Common myeloid progenitor, CD34-positive (primary cell): ENCODE results near the gene KDM4C.

Experiments
- CTCF ChIA-PET: fragments of 350-600 bp; sonication (Branson Sonifier 250); formaldehyde crosslinking; loops from one replicate; lab custom pipeline; 2021; ENCODE audit warnings: antibody characterized with exemption; lab: Charles Lee
- POLR2A ChIA-PET: fragments of 350-600 bp; sonication (Branson Sonifier 250); formaldehyde crosslinking; loops from one replicate; lab custom pipeline; 2021; ENCODE audit warnings: antibody characterized with exemption; lab: Charles Lee
- DNase-seq, 3 donors: peaks; one replicate each; pipeline versions ENCODE4 v3.0.0 to v3.0.0-alpha.2; 2013
- H3K27ac ChIP-seq, 2 experiments: 1 replicate in 1 of 2; 2 replicates in 1 of 2; pipeline ENCODE4 v1.7.0; 2013; ENCODE audit warnings: inconsistent platforms in 2 of 2, low read length in 2 of 2, mild to moderate bottlenecking in 2 of 2, low read depth in 1 of 2, moderate library complexity in 1 of 2; ENCODE audit not compliant: severe bottlenecking in 2 of 2, insufficient read depth in 1 of 2, poor library complexity in 1 of 2
- H3K27me3 ChIP-seq, 5 experiments: replicated peaks in 2 of 5; 1 replicate in 3 of 5; 2 replicates in 2 of 5; pipeline versions ENCODE4 v1.6.1 to v1.7.0; 2013; ENCODE audit warnings: low read length in 4 of 5, mild to moderate bottlenecking in 2 of 5, moderate library complexity in 2 of 5, inconsistent platforms in 1 of 5; ENCODE audit not compliant: insufficient read depth in 5 of 5, control insufficient read depth in 4 of 5
- H3K36me3 ChIP-seq, 4 experiments: 1 replicate in 2 of 4; 2 replicates in 2 of 4; pipeline versions ENCODE4 v1.6.1 to v1.7.0; 2013; ENCODE audit warnings: low read length in 3 of 4, control low read depth in 1 of 4, mild to moderate bottlenecking in 1 of 4; ENCODE audit not compliant: control insufficient read depth in 4 of 4, insufficient read depth in 4 of 4
- H3K4me1 ChIP-seq, 4 experiments: 1 replicate in 3 of 4; 2 replicates in 1 of 4; pipeline versions ENCODE4 v1.6.1 to v1.7.1; 2013; ENCODE audit warnings: low read length in 3 of 4, mild to moderate bottlenecking in 3 of 4, control low read depth in 1 of 4, inconsistent platforms in 1 of 4, moderate library complexity in 1 of 4; ENCODE audit not compliant: control insufficient read depth in 4 of 4, insufficient read depth in 4 of 4; ENCODE audit errors: control extremely low read depth in 1 of 4
- H3K4me3 ChIP-seq, 7 experiments: 1 replicate in 4 of 7; 2 replicates in 3 of 7; pipeline versions ENCODE4 v1.5.1 to v1.7.0; 2013; ENCODE audit warnings: mild to moderate bottlenecking in 7 of 7, low read length in 6 of 7, moderate library complexity in 6 of 7, inconsistent platforms in 2 of 7, low read depth in 2 of 7, control low read depth in 1 of 7; ENCODE audit not compliant: insufficient read depth in 4 of 7, control insufficient read depth in 1 of 7; ENCODE audit errors: extremely low read depth in 1 of 7
- H3K9me3 ChIP-seq, 5 experiments: 1 replicate in 4 of 5; 2 replicates in 1 of 5; pipeline versions ENCODE4 v1.6.1 to v1.7.1; 2013; ENCODE audit warnings: low read length in 4 of 5, mild to moderate bottlenecking in 2 of 5, inconsistent platforms in 1 of 5, low read depth in 1 of 5, moderate library complexity in 1 of 5; ENCODE audit not compliant: control insufficient read depth in 4 of 5, insufficient read depth in 2 of 5; ENCODE audit errors: control extremely low read depth in 1 of 5
- WGBS: methylation state at CpG from one replicate; pipeline ENCODE4 v1.1.5; 2013; ENCODE audit not compliant: insufficient coverage; 5-methylcytosine and 5-hydroxymethylcytosine counted together

Gene KDM4C

DNA sequence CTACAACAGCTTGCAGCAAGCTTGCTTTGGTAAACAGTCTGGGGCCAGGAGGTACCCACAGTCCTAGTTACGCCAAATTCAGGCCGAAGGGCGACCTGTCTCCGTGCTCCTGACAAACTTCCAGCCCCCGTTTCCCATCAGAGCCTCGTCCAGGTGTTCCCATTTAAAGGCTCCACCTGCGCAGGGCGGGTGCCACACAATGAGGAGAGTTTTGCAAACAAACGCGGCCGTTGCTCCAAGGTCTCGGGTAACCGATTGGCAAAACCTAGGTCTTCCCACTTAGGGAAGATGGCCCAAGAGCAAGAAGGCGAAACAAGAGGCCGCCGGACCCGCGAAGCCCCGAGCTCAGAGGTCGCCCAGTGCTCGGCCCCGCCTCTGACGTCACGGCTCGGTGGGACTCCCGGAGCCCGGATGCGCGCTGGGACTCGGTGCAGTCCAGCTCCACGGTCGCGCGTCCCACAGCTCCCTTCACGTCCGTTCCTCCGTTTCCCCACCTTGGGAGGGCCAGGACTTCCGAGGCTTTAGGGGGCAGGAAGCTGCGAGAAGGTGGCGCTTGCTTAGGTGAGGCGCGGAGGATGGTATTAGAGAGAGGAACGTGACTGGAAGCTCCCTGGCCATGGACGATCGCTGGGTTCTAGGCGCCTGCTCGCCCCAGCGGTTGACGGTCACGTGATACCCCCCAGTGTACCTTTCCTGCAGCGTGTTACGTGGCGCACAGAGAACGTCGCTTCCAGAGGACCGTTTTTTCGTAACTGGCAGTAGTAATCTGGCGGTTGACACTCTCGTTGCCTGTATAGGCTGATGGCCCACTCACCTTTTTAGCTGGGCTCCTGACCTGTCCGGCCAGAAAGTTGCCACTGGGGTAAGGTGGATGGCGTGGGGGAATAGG is 41.8 kb upstream of the KDM4C start:
- 20% methylated on average over 60 of the region's 61 CpGs for WGBS
- POLR2A ChIA-PET, result interaction anchor here (0.6 kb wide), 2 partner anchors 12 to 70 kb away, joined by 3 read pairs; partner anchors contain the start of gene GLDC
- no peaks in the 10 kb centered on the region for H3K36me3 ChIP-seq
- peak overlapping the region; percentile 18 to 89 (median 66) for H3K4me3 ChIP-seq
- DNase-seq, result peak; percentile 51 to 77 (median 54)
- peaks cover 0 to 4% (median 0%) of the 10 kb centered on the region in 5 experiments for H3K27me3 ChIP-seq
- H3K4me1 ChIP-seq, result peaks cover 0 to 13% (median 5%) of the 10 kb centered on the region in 4 experiments
- no peak overlapping the region for H3K27ac ChIP-seq
- H3K9me3 ChIP-seq, result no peaks in the 10 kb centered on the region
- CTCF ChIA-PET, result interaction anchor here (1.0 to 1.1 kb wide), 2 partner anchors 16 to 28 kb away, joined by 3 read pairs; no protein-coding TSS in a partner anchor

DNA sequence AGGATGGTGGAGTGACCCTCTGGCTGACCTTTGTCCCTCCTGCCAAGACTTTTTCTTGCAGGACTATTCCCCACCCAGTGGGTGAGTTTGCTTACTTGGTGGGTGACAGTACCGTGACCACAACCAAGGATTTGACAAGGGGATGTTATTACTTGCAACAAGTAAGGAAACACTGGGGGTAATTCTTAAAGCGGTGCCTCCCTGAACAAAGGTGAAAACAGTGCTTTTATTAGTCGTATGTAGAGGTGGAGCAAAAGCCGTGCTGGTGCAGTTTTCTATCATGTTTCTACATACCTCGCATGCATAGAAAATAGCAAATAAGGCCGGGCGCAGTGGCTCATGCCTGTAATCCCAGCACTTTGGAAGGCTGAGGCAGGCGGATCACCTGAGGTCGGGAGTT is 41.0 kb upstream of the KDM4C start:
- 90% methylated on average over 8 of the region's 9 CpGs for WGBS
- peak overlapping the region in 3 of 7 experiments; percentile 71 to 89 (median 77) for H3K4me3 ChIP-seq
- CTCF ChIA-PET, result interaction anchor here (1.0 kb wide), 1 partner anchor 29 kb away, joined by 3 read pairs; no protein-coding TSS in a partner anchor

DNA sequence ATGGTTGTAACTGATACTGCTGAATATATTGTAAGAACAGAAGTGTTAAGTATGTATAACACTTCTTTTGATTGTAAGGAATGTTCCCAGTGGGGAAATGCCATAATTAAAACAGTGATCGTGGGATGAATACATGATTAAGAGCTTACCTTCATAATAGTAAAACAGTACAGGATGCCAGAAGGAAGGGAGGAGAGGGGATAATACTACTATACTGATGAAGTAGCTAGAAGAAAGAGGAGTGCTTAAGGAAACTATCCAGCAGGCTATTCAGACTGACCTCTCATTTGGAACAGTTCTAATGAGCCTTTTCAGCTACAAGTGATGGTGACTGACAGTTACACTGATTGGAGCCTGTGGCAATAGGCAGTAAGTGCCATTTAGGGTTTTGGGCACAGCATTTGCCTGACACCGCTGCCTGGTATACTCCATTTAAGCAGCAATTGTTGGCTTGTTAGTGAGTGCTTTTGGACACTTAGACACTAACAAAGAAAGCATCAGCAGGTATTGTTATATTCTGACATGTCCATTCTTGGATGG is 33.8 kb upstream of the KDM4C start:
- H3K36me3 ChIP-seq, result no peaks in the 10 kb centered on the region
- H3K4me3 ChIP-seq, result no peak overlapping the region
- no peaks in the 10 kb centered on the region for H3K4me1 ChIP-seq
- no peak for DNase-seq
- no peaks in the 10 kb centered on the region for H3K9me3 ChIP-seq
- no peak overlapping the region for H3K27ac ChIP-seq
- CTCF ChIA-PET, result interaction anchor here (0.6 kb wide), 1 partner anchor 27 kb away, joined by 3 read pairs; no protein-coding TSS in a partner anchor
- POLR2A ChIA-PET, result no interaction called here
- H3K27me3 ChIP-seq, result no peaks in the 10 kb centered on the region
- WGBS, result 100% methylated on average over 1 of the region's 2 CpGs

More for the DNA sequence above, 41.0 kb upstream of the KDM4C start:
- Histone ChIP-seq H3K27me3 (peaks cover 0 to 4% (median 0%) of the 10 kb centered on the region in 5 experiments), H3K9me3 (no peaks in the 10 kb centered on the region), H3K4me1 (peaks cover 0 to 13% (median 5%) of the 10 kb centered on the region in 4 experiments), H3K36me3 (no peaks in the 10 kb centered on the region), H3K27ac (no peak overlapping the region)
- POLR2A ChIA-PET, result interaction anchor here (0.6 kb wide), 2 partner anchors 13 to 71 kb away, joined by 3 read pairs; partner anchors contain the start of gene GLDC
- no peak for DNase-seq

DNA sequence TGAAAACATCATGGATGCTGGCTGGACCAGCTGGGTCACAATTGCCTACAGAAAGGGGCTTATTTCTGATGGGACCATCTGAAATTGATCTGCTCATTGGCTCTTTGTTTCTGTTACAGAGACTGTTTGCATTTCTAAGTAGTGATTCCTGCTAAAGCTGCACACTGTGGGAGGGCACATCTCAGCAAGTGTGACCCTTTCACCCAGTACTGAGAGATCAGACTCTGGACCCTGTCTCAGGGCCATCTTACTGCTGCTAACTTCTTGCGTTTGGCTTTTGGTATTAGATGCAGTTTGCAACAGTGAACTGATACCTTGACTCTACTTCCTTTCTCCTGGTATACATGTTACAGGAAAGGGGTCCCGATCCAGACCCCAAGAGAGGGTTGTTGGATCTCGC is 24.5 kb upstream of the KDM4C start:
- WGBS, result 91% methylated on average over 1 of the region's 3 CpGs
- Histone ChIP-seq H3K4me1 (no peaks in the 10 kb centered on the region), H3K27me3 (no peaks in the 10 kb centered on the region), H3K4me3 (no peak overlapping the region), H3K9me3 (no peaks in the 10 kb centered on the region), H3K27ac (no peak overlapping the region), H3K36me3 (no peaks in the 10 kb centered on the region)
- DNase-seq, result no peak
- ChIA-PET POLR2A (no interaction called here), CTCF (interaction anchor here (0.6 to 1.6 kb wide), 2 partner anchors 17 to 148 kb away, joined by 4 read pairs; no protein-coding TSS in a partner anchor)

DNA sequence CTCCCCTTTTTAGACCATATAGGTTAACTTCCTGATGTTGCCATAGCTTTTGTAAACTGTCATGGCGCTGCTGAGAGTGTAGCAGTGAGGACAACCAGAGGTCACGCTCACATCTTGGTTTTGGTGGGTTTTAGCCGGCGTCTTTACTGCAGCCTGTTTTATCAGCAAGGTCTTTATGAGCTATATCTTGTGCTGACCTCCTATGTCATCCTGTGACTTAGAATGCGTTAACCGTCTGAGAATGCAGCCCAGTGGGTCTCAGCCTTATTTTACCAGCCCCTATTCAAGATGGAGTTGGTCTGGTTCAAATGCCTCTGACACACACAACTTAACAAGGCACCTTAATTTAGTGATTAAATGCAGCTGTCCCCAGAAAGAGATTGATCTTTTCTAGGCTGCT is 23.9 kb upstream of the KDM4C start:
- no peaks in the 10 kb centered on the region for H3K9me3 ChIP-seq
- CTCF ChIA-PET, result interaction anchor here (0.6 kb wide), 1 partner anchor 19 kb away, joined by 4 read pairs; no protein-coding TSS in a partner anchor
- H3K27me3 ChIP-seq, result no peaks in the 10 kb centered on the region
- H3K4me1 ChIP-seq, result no peaks in the 10 kb centered on the region
- H3K27ac ChIP-seq, result no peak overlapping the region
- no peak overlapping the region for H3K4me3 ChIP-seq
- H3K36me3 ChIP-seq, result no peaks in the 10 kb centered on the region
- POLR2A ChIA-PET, result no interaction called here
- 87% methylated on average over 6 of the region's 6 CpGs for WGBS
- no peak for DNase-seq

DNA sequence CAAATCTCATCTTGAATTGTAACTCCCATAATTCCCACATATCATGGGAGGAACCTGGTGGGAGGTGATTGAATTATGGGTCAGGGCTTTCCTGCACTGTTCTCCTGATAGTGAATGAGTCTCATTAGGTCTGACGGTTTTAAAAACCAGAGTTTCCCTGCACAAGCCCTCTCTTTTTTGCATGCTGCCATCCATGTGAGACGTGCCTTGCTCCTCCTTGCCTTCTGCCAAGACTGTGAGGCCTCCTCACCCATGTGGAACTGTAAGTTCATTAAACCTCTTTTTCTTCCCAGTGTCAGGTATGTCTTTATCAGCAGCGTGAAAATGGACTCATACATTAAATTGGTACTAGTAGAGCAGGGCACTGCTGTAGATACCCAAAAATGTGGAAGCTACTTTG is 22.4 kb upstream of the KDM4C start:
- no peaks in the 10 kb centered on the region for H3K36me3 ChIP-seq
- H3K4me3 ChIP-seq, result no peak overlapping the region
- no peaks in the 10 kb centered on the region for H3K9me3 ChIP-seq
- H3K27ac ChIP-seq, result no peak overlapping the region
- no peaks in the 10 kb centered on the region for H3K27me3 ChIP-seq
- no peak for DNase-seq
- 100% methylated on average over 3 of the region's 3 CpGs for WGBS
- ChIA-PET POLR2A (no interaction called here), CTCF (no interaction called here)
- no peaks in the 10 kb centered on the region for H3K4me1 ChIP-seq
